HepG2 (cell line): Measurements from ENCODE around the gene POLR2J. TPM values are rescaled to one million over a fixed set of nuclear protein-coding genes. Genes with fewer than 3 reads are reported as not detected.

Experiments used
- BRCA1 ChIP-seq: sonication (generic); formaldehyde crosslinking; IDR thresholded peaks from 2 replicates; pipeline ENCODE4 v1.4.0; 2020; ENCODE audit warnings: missing genetic modification reagents
- CCAR2 ChIP-seq: fragments of 200-400 bp; formaldehyde crosslinking; optimal IDR thresholded peaks from 2 replicates; pipeline ENCODE3; 2018; ENCODE audit warnings: low read depth, mild to moderate bottlenecking, low read length, moderate library complexity
- CHCHD3 ChIP-seq: sonication (generic); formaldehyde crosslinking; IDR thresholded peaks from 2 replicates; pipeline ENCODE4 v1.8.0; 2022; ENCODE audit warnings: mild to moderate bottlenecking, missing genetic modification reagents, moderate library complexity
- DMAP1 ChIP-seq: IDR thresholded peaks from 2 replicates; pipeline ENCODE4 v1.6.1; 2016
- DNMT3B ChIP-seq: conservative IDR thresholded peaks from 2 replicates; pipeline ENCODE4 v1.6.1; 2016; ENCODE audit warnings: missing biosample characterization, control low read depth
- E2F2 ChIP-seq: sonication (generic); formaldehyde crosslinking; IDR thresholded peaks from 2 replicates; pipeline ENCODE4 v1.4.0; 2020; ENCODE audit warnings: missing genetic modification reagents, borderline replicate concordance
- GLI4 ChIP-seq: sonication (generic); formaldehyde crosslinking; IDR thresholded peaks from 2 replicates; pipeline ENCODE4 v1.5.1; 2020; ENCODE audit warnings: missing genetic modification reagents, mild to moderate bottlenecking, moderate library complexity, borderline replicate concordance
- HMG20A ChIP-seq: IDR thresholded peaks from 2 replicates; pipeline ENCODE4 v1.6.1; 2016; ENCODE audit warnings: borderline replicate concordance
- HMGA1 ChIP-seq: sonication (generic); formaldehyde crosslinking; conservative IDR thresholded peaks from 2 replicates; pipeline ENCODE4 v1.4.0; 2020; ENCODE audit warnings: missing genetic modification reagents
- IKZF4 ChIP-seq: sonication (generic); formaldehyde crosslinking; IDR thresholded peaks from 2 replicates; pipeline ENCODE4 v1.5.1; 2020; ENCODE audit warnings: borderline replicate concordance, mild to moderate bottlenecking, low read depth, missing genetic modification reagents; ENCODE audit errors: not compliant biosample characterization
- KLF12 ChIP-seq: sonication (generic); formaldehyde crosslinking; IDR thresholded peaks from 2 replicates; pipeline ENCODE4 v1.4.0; 2020; ENCODE audit warnings: missing genetic modification reagents, borderline replicate concordance
- PCBP2 ChIP-seq: fragments of 200-400 bp; formaldehyde crosslinking; optimal IDR thresholded peaks from 2 replicates; pipeline ENCODE3; 2018; ENCODE audit warnings: low read length, low read depth; ENCODE audit not compliant: poor library complexity, severe bottlenecking
- POGK ChIP-seq: sonication (generic); formaldehyde crosslinking; conservative IDR thresholded peaks from 2 replicates; pipeline ENCODE4 v1.8.0; 2022; ENCODE audit warnings: mild to moderate bottlenecking, moderate library complexity, missing genetic modification reagents
- RFX3 ChIP-seq: IDR thresholded peaks from 2 replicates; pipeline ENCODE4 v1.6.1; 2016; ENCODE audit warnings: missing biosample characterization, missing genetic modification reagents
- SMARCC2 ChIP-seq: fragments of 450-650 bp; IDR thresholded peaks from 2 replicates; pipeline ENCODE4 v1.6.1; 2017; ENCODE audit warnings: antibody characterized with exemption, mild to moderate bottlenecking
- TFDP1 ChIP-seq: IDR thresholded peaks from 2 replicates; pipeline ENCODE4 v1.6.1; 2016; ENCODE audit warnings: missing compliant biosample characterization, missing genetic modification reagents, borderline replicate concordance
- TP53 ChIP-seq: sonication (generic); formaldehyde crosslinking; conservative IDR thresholded peaks from 2 replicates; pipeline ENCODE4 v1.4.0; 2020; ENCODE audit warnings: missing genetic modification reagents
- ZKSCAN8 ChIP-seq: IDR thresholded peaks from 2 replicates; pipeline ENCODE4 v1.6.1; 2016; ENCODE audit warnings: borderline replicate concordance, missing genetic modification reagents, missing compliant biosample characterization
- ZNF557 ChIP-seq: sonication (generic); formaldehyde crosslinking; IDR thresholded peaks from 2 replicates; pipeline ENCODE4 v1.4.0; 2020; ENCODE audit warnings: missing genetic modification reagents
- ZNF558 ChIP-seq: sonication (generic); formaldehyde crosslinking; IDR thresholded peaks from 2 replicates; pipeline ENCODE4 v1.9.0; 2022; ENCODE audit warnings: mild to moderate bottlenecking, missing genetic modification reagents, borderline replicate concordance
- ZNF737 ChIP-seq: sonication (generic); formaldehyde crosslinking; IDR thresholded peaks from 2 replicates; pipeline ENCODE4 v1.5.0; 2020; ENCODE audit warnings: missing genetic modification reagents, mild to moderate bottlenecking, borderline replicate concordance
- ZNF841 ChIP-seq: sonication (generic); formaldehyde crosslinking; IDR thresholded peaks from 2 replicates; pipeline ENCODE4 v1.8.1; 2023; ENCODE audit warnings: missing genetic modification reagents, borderline replicate concordance
- ZSCAN25 ChIP-seq: sonication (generic); formaldehyde crosslinking; IDR thresholded peaks from 2 replicates; pipeline ENCODE4 v1.8.0; 2022; ENCODE audit warnings: mild to moderate bottlenecking, missing genetic modification reagents
- polyA plus RNA-seq, 8 experiments: library from polyadenylated mRNA; depleted of rRNA in 3 of 8; stranded (reverse) in 7 of 8; unstranded in 1 of 8; fragments of >200 nt; fragmentation: Illumina TruSeq in 4 of 8; extraction: Trizol in 4 of 8; gene quantifications; 2 replicates each; pipeline versions ENCODE4 v1.2.1 to v1.2.3, GENCODE V29; 2011 to 2016; ENCODE audit warnings: low read depth in 4 of 8, missing spikeins in 1 of 8, mixed read lengths in 1 of 8; ENCODE audit not compliant: insufficient read depth in 1 of 8
- total RNA-seq, 5 experiments: library from RNA; depleted of rRNA; stranded (reverse); fragments of >200 nt; fragmentation: Illumina TruSeq; extraction: Trizol; gene quantifications; 2 replicates each; pipeline ENCODE4 v1.2.3, GENCODE V29; 2016; ENCODE audit warnings: low read depth in 1 of 5
- TF ChIP-seq, protein P1 (sequence below): sonication (generic); formaldehyde crosslinking; IDR thresholded peaks from 2 replicates; pipeline ENCODE4 v1.5.0; 2020; ENCODE audit warnings: missing genetic modification reagents, mild to moderate bottlenecking, borderline replicate concordance
- TF ChIP-seq, protein P2 (sequence below): IDR thresholded peaks from 2 replicates; pipeline ENCODE4 v1.6.1; 2012; ENCODE audit warnings: inconsistent platforms

Gene POLR2J
- total and polyA plus RNA-seq, 2 of the 13 experiments (the other 11 are each of a cell fraction or from before 2014, with no cell fraction given) = 41.2 to 71.4 TPM

GRCh38 chr7:102464577-102465280 lies 14.0 kb downstream of the POLR2J start, which contains the start of the genes ALKBH4 and LRWD1 (continued):
- no peak for TF ChIP-seq ZSCAN25 (CRISPR knock-in tag)
- TF ChIP-seq DMAP1 = 0 out of 2 replicates have a peak, but pooled peaks have one; percentile 16
- peak; percentile 83; the same call in 1 of the 2 replicates for TF ChIP-seq ZNF841 (CRISPR knock-in tag)
- no peak for TF ChIP-seq ZNF557 (CRISPR knock-in tag)
- TF ChIP-seq CHCHD3 (CRISPR knock-in tag) = peak; percentile 35; the same call in 1 of the 2 replicates
- TF ChIP-seq CCAR2 = no peak
- TF ChIP-seq, protein P1, sequence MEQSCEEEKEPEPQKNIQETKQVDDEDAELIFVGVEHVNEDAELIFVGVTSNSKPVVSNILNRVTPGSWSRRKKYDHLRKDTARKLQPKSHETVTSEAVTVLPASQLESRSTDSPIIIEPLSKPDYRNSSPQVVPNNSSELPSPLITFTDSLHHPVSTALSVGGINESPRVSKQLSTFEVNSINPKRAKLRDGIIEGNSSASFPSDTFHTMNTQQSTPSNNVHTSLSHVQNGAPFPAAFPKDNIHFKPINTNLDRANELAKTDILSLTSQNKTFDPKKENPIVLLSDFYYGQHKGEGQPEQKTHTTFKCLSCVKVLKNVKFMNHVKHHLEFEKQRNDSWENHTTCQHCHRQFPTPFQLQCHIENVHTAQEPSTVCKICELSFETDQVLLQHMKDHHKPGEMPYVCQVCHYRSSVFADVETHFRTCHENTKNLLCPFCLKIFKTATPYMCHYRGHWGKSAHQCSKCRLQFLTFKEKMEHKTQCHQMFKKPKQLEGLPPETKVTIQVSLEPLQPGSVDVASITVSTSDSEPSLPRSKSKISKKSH (CRISPR knock-in tag) = peak; percentile 81; the same call in 1 of the 2 replicates
- no peak for TF ChIP-seq ZNF558 (CRISPR knock-in tag)
- TF ChIP-seq ZNF737 (CRISPR knock-in tag) = no peak
- TF ChIP-seq POGK (CRISPR knock-in tag) = peak; percentile 79; the same call in 1 of the 2 replicates
- TF ChIP-seq ZKSCAN8 (CRISPR knock-in tag) = no peak; the same call in 1 of the 2 replicates
- TF ChIP-seq E2F2 (CRISPR knock-in tag) = no peak
- no peak for TF ChIP-seq IKZF4
- TF ChIP-seq, protein P2, sequence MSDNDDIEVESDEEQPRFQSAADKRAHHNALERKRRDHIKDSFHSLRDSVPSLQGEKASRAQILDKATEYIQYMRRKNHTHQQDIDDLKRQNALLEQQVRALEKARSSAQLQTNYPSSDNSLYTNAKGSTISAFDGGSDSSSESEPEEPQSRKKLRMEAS = peak; percentile 93
- TF ChIP-seq SMARCC2 = no peak
- no peak for TF ChIP-seq HMG20A (CRISPR knock-in tag)
- peak; percentile 70 for TF ChIP-seq TFDP1 (CRISPR knock-in tag)
- TF ChIP-seq GLI4 (CRISPR knock-in tag) = peak; percentile 76; the same call in 1 of the 2 replicates
- no peak for TF ChIP-seq PCBP2
- no peak; the same call in 1 of the 2 replicates for TF ChIP-seq TP53
- TF ChIP-seq BRCA1 (CRISPR knock-in tag) = no peak
- no peak for TF ChIP-seq DNMT3B (CRISPR knock-in tag)
- no peak for TF ChIP-seq HMGA1 (CRISPR knock-in tag)
- no peak for TF ChIP-seq KLF12 (CRISPR knock-in tag)
- TF ChIP-seq RFX3 (CRISPR knock-in tag) = peak; percentile 57; the same call in 1 of the 2 replicates
